ENCODE data around the gene PNKP.

Gene PNKP

GRCh38 chr19:49877020-49877878, 9.9 kb upstream of the PNKP start, which contains the start of the genes AKT1S1 and TBC1D17 (continued):
- TF ChIP-seq ZNF148 (tag by site-specific recombination; IDR thresholded peaks at IDR 0.05; ENCODE audit: borderline replicate concordance) (no peak), ZSCAN23 (tag by site-specific recombination; IDR thresholded peaks at IDR 0.05) (no peak), ZNF37A (tag by site-specific recombination; IDR thresholded peaks at IDR 0.05) (no peak), ZNF518A (tag by site-specific recombination; conservative IDR thresholded peaks at IDR 0.05; ENCODE audit: low read depth) (peak; percentile 51; the same call in 1 of the 2 replicates), ZNF239 (tag by site-specific recombination; IDR thresholded peaks at IDR 0.05) (no peak), KLF1 (tag by site-specific recombination; IDR thresholded peaks at IDR 0.05) (no peak), ZBTB1 (tag by site-specific recombination; IDR thresholded peaks at IDR 0.05) (no peak), MZF1 (tag by site-specific recombination; IDR thresholded peaks at IDR 0.05; ENCODE audit: borderline replicate concordance) (no peak), ZNF530 (tag by site-specific recombination; IDR thresholded peaks at IDR 0.05; ENCODE audit: low read depth) (no peak), AEBP2 (tag by site-specific recombination; IDR thresholded peaks at IDR 0.05; ENCODE audit: borderline replicate concordance) (no peak), ZNF404 (tag by site-specific recombination; IDR thresholded peaks at IDR 0.05) (no peak), ZNF48 (tag by site-specific recombination; IDR thresholded peaks at IDR 0.05) (no peak), ZNF214 (tag by site-specific recombination; IDR thresholded peaks at IDR 0.05; ENCODE audit: borderline replicate concordance) (no peak), SCRT1 (tag by site-specific recombination; IDR thresholded peaks at IDR 0.05; ENCODE audit: borderline replicate concordance) (no peak), YY2 (tag by site-specific recombination; IDR thresholded peaks at IDR 0.05) (peak; percentile 48; the same call in 1 of the 2 replicates), ZNF558 (tag by site-specific recombination; IDR thresholded peaks at IDR 0.05) (peak; percentile 25; the same call in 1 of the 2 replicates), KLF10 (tag by site-specific recombination; IDR thresholded peaks at IDR 0.05) (peak; percentile 82), ZBTB17 (tag by site-specific recombination; IDR thresholded peaks at IDR 0.05) (peak; percentile 69), ZBTB48 (tag by site-specific recombination; IDR thresholded peaks at IDR 0.05) (no peak), ZNF426 (tag by site-specific recombination; IDR thresholded peaks at IDR 0.05) (no peak), ZNF514 (tag by site-specific recombination; IDR thresholded peaks at IDR 0.05) (no peak), ZNF132 (tag by site-specific recombination; IDR thresholded peaks at IDR 0.05; ENCODE audit: borderline replicate concordance) (no peak)
- TF ChIP-seq, protein P1, sequence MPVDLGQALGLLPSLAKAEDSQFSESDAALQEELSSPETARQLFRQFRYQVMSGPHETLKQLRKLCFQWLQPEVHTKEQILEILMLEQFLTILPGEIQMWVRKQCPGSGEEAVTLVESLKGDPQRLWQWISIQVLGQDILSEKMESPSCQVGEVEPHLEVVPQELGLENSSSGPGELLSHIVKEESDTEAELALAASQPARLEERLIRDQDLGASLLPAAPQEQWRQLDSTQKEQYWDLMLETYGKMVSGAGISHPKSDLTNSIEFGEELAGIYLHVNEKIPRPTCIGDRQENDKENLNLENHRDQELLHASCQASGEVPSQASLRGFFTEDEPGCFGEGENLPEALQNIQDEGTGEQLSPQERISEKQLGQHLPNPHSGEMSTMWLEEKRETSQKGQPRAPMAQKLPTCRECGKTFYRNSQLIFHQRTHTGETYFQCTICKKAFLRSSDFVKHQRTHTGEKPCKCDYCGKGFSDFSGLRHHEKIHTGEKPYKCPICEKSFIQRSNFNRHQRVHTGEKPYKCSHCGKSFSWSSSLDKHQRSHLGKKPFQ (tag by site-specific recombination; IDR thresholded peaks at IDR 0.05): no peak
- TF ChIP-seq, protein P2, sequence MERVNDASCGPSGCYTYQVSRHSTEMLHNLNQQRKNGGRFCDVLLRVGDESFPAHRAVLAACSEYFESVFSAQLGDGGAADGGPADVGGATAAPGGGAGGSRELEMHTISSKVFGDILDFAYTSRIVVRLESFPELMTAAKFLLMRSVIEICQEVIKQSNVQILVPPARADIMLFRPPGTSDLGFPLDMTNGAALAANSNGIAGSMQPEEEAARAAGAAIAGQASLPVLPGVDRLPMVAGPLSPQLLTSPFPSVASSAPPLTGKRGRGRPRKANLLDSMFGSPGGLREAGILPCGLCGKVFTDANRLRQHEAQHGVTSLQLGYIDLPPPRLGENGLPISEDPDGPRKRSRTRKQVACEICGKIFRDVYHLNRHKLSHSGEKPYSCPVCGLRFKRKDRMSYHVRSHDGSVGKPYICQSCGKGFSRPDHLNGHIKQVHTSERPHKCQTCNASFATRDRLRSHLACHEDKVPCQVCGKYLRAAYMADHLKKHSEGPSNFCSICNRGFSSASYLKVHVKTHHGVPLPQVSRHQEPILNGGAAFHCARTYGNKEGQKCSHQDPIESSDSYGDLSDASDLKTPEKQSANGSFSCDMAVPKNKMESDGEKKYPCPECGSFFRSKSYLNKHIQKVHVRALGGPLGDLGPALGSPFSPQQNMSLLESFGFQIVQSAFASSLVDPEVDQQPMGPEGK (tag by site-specific recombination; IDR thresholded peaks at IDR 0.05): 0 out of 2 replicates have a peak, but pooled peaks have one; percentile 9
- TF ChIP-seq, protein P3, sequence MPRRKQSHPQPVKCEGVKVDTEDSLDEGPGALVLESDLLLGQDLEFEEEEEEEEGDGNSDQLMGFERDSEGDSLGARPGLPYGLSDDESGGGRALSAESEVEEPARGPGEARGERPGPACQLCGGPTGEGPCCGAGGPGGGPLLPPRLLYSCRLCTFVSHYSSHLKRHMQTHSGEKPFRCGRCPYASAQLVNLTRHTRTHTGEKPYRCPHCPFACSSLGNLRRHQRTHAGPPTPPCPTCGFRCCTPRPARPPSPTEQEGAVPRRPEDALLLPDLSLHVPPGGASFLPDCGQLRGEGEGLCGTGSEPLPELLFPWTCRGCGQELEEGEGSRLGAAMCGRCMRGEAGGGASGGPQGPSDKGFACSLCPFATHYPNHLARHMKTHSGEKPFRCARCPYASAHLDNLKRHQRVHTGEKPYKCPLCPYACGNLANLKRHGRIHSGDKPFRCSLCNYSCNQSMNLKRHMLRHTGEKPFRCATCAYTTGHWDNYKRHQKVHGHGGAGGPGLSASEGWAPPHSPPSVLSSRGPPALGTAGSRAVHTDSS (tag by site-specific recombination; IDR thresholded peaks at IDR 0.05): no peak

All from HEK293 (cell line).